ENCODE results near the gene PLSCR1.

PLSCR1 gene

DNA sequence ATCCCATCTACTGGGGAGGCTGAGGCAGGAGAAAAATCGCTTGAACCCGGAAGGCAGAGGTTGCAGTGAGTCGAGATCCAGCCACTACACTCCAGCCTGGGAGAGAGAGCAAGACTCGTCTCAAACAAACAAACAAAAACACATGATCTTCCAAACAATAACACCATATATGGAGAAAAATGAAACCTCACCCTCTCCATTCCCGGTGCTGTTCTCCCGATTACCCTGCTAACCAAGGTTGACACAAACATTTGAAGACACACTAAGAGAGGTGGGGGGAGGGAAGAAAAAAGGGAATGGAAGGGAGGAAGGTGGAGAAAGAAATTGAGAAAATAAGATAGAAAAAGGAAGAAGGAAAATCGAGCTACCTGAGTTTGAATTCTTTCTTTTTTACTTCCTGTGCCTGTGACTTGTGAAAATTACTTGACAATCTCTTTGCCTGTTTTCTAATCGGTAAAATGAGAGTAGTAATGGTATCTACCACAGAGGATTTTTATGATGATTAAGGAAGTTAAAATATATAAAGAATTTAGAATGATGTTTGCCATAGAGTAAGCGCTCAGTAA, 73.9 kb downstream of the PLSCR1 start:
- DNase-seq (ENCODE audit: low read depth in 1 of 2, low spot score in 1 of 2): no peak
- Histone ChIP-seq H3K27ac (replicated peaks) (no peak overlapping the region), H3K27me3 (ENCODE audit: insufficient read depth, poor library complexity, severe bottlenecking) (no peaks in the 10 kb centered on the region), H3K4me3 (replicated peaks; ENCODE audit: insufficient read depth, low read length) (no peak overlapping the region)
- TF ChIP-seq GABPA (IDR thresholded peaks at IDR 0.05; ENCODE audit: low read depth) (no peak), POLR2AphosphoS5 (IDR thresholded peaks at IDR 0.05; ENCODE audit: low read depth) (no peak), CTCF (IDR thresholded peaks at IDR 0.05; ENCODE audit: insufficient read depth, low read length) (no peak), REST (IDR thresholded peaks at IDR 0.05; ENCODE audit: insufficient replicate concordance, low read depth) (no peak), SPI1 (IDR thresholded peaks at IDR 0.05; ENCODE audit: borderline replicate concordance, low read depth) (no peak)

DNA sequence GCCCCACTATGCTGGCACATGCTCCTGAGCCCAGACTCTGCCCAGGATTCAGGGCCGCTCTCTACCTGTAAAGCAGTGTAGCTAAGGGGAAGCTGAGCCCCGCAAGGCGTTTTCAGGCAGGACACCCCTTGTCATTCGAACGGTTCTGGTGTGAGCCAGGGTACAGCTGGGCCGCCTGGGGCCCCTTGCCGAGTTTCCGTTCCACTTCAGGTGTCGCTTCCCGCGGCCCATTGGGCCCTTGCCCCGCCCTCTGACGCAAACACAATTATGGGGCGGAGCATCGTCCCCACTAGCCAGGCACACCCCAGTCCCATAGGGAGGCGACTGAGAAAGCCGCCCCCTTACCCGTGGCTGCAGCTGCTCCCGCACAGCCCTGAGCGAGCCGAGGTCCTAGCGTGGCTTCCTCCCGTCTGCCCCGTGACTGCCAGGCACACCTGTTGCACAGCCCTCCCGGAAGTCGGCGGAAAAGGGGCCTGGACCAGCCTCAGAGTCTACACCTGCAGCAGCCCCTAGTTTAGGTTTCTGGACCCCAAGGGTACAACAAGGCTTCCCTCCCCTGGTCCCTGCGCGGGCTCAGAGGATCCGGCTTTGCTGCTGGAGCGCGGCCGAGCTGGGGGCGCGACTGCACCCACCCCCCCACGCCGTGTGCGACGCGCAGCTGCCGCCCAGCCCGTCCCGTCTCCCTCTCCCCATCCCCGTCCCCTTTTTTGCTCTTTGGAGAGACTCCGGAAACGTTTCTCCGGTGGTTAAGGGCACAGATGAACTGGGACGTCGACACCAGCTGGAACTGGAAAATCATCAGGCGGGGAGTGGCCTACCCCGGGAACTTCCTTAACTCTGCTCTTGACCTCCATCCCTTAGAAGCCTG, 75.0 kb downstream of the PLSCR1 start, which contains the start of gene PLSCR2:
Gene PLSCR2, minus strand, starts transcription at position 412 of the 868 bp plus-strand sequence. CDS start 9,657 bp downstream, outside the sequence.
- TF ChIP-seq REST (IDR thresholded peaks at IDR 0.05; ENCODE audit: insufficient replicate concordance, low read depth) (no peak), POLR2AphosphoS5 (IDR thresholded peaks at IDR 0.05; ENCODE audit: low read depth) (no peak), SPI1 (IDR thresholded peaks at IDR 0.05; ENCODE audit: borderline replicate concordance, low read depth) (no peak), GABPA (IDR thresholded peaks at IDR 0.05; ENCODE audit: low read depth) (no peak), CTCF (IDR thresholded peaks at IDR 0.05; ENCODE audit: insufficient read depth, low read length) (no peak)
- H3K27ac ChIP-seq (replicated peaks): no peak within 1 kb of the TSS
- DNase-seq (ENCODE audit: low read depth in 1 of 2, low spot score in 1 of 2): no peak
- H3K4me3 ChIP-seq (replicated peaks; ENCODE audit: insufficient read depth, low read length): peak within 1 kb of the TSS; percentile 53
- H3K27me3 ChIP-seq (ENCODE audit: insufficient read depth, poor library complexity, severe bottlenecking): no peaks in the 10 kb centered on the region

DNA sequence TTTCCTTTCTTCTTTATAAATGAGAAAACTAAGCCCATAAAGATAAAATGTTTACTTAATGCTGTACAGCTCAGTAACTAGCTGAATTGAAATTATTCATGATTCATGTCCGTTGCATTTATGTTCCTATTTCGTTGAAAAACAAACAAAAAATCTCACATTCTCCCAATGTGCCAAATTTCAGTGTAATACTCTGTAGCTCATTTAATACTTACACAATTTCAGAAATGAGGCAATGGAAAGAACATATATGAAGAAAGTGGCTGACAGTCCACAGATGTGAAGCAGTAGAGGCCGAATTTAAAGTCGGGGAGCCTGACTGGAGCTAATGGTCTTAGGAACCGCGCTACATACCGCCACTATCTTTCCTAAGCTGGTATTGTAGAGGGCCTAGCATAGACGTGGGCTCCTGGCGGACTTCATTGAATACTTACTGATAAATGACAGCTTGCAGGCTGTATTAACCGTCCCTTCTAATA, 75.7 kb downstream of the PLSCR1 start:
- Histone ChIP-seq H3K4me3 (replicated peaks; ENCODE audit: insufficient read depth, low read length) (no peak overlapping the region), H3K27me3 (ENCODE audit: insufficient read depth, poor library complexity, severe bottlenecking) (no peaks in the 10 kb centered on the region), H3K27ac (replicated peaks) (no peak overlapping the region)
- no peak for TF ChIP-seq REST (IDR thresholded peaks at IDR 0.05; ENCODE audit: insufficient replicate concordance, low read depth)
- no peak for TF ChIP-seq SPI1 (IDR thresholded peaks at IDR 0.05; ENCODE audit: borderline replicate concordance, low read depth)
- no peak for TF ChIP-seq POLR2AphosphoS5 (IDR thresholded peaks at IDR 0.05; ENCODE audit: low read depth)
- no peak for TF ChIP-seq CTCF (IDR thresholded peaks at IDR 0.05; ENCODE audit: insufficient read depth, low read length)
- TF ChIP-seq GABPA (IDR thresholded peaks at IDR 0.05; ENCODE audit: low read depth): no peak
- no peak for DNase-seq (ENCODE audit: low read depth in 1 of 2, low spot score in 1 of 2)

Measured in HL-60 (cell line).